ENCODE results near the gene RRP36. TPM values are rescaled to one million over a fixed set of nuclear protein-coding genes. Genes with fewer than 3 reads are reported as not detected.
A peak's percentile ranks its signal among the peaks of the same experiment; 100 is the strongest.

Gene RRP36
- total RNA-seq, 1 donor from 2014 or later: 109 TPM

DNA sequence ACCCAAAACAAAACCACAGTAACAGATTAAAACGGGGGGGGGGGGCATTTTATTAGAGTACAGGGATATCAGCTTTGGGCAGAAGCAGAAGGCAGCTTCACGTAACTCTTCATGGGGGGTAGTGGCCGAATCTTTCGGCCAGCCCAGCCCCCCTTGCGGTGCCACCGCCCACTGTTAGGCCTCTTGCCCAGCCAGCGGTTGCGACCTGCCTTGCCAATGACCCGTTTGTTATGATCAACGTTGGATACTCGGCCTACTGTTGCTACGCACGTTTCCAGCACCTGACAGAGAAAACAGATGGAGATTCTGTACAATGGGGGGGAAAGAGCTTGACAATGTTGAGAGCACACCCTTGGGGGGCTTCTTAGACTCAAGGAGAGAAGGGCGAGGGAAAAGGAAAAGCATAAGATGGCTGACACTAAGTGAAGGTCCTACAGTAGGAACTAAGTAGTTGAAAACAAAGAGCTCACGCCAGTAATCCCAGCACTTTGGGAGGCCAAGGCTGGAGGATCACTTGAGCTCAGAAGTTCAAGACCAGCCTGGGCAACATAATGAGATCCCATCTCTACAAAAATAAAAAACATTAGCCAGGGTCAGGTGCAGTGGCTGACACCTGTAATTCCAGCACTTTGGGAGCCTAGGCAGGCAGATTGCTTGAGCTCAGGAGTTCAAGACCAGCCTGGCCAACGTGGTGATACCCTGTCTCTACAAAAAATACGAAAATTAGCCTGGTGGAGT, 33.0 kb downstream of the RRP36 start:
- DNase-seq: no peak
- Mint-ChIP-seq H3K27ac (ENCODE audit: unreplicated experiment) (peak overlapping the region; percentile 77), H3K36me3 (ENCODE audit: unreplicated experiment) (peaks cover 9% of the 10 kb centered on the region), H3K9me3 (ENCODE audit: unreplicated experiment) (peaks cover 15% of the 10 kb centered on the region), H3K27me3 (ENCODE audit: unreplicated experiment) (peaks cover 8% of the 10 kb centered on the region), H3K4me1 (ENCODE audit: low read depth, unreplicated experiment) (peaks cover 20% of the 10 kb centered on the region), H3K4me3 (ENCODE audit: unreplicated experiment) (peak overlapping the region; percentile 100)
- TF ChIP-seq, protein P1, sequence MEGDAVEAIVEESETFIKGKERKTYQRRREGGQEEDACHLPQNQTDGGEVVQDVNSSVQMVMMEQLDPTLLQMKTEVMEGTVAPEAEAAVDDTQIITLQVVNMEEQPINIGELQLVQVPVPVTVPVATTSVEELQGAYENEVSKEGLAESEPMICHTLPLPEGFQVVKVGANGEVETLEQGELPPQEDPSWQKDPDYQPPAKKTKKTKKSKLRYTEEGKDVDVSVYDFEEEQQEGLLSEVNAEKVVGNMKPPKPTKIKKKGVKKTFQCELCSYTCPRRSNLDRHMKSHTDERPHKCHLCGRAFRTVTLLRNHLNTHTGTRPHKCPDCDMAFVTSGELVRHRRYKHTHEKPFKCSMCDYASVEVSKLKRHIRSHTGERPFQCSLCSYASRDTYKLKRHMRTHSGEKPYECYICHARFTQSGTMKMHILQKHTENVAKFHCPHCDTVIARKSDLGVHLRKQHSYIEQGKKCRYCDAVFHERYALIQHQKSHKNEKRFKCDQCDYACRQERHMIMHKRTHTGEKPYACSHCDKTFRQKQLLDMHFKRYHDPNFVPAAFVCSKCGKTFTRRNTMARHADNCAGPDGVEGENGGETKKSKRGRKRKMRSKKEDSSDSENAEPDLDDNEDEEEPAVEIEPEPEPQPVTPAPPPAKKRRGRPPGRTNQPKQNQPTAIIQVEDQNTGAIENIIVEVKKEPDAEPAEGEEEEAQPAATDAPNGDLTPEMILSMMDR (IDR thresholded peaks at IDR 0.05; ENCODE audit: partially characterized antibody, unreplicated experiment): no peak

DNA sequence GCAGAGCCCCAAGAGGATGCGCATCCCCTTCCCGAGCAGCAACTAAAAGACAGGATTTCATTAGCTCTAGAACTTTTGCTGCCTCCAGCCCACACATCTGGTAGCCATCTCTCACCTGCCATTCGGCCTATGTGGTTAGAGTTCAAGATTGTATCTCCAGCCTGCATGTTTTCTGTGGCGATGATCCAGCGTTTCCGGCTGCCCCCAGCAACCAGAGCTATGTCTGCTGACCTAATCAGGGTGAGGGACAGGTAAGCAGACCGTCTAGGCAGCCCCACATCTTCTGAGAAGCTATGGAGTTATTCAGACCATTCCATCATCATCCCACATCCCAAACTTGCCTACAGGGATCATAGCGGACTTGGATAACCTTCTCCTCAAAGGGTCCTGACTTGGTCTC, 34.5 kb downstream of the RRP36 start:
- Mint-ChIP-seq H3K4me1 (ENCODE audit: low read depth, unreplicated experiment) (peaks cover 23% of the 10 kb centered on the region), H3K4me3 (ENCODE audit: unreplicated experiment) (no peak overlapping the region)

DNA sequence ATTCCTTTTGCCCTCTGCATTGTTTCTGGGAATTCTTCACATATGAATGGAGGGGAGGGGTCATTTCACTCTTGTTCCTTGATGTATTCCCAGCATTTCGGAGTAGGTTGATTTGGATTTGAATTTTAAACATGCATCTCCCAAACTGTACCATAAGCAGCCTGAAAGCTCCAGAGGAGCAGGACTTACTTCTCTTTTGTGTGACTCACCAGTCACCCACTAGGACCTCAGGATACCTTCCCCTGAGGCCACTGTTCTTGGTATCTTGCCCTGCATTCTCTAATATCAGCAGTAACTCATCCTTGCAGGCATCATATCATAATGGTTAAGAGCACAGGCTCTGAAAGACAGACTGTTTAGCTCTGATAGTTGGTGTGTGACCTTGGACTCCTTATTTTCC, 37.1 kb downstream of the RRP36 start:
- H3K4me3 Mint-ChIP-seq (ENCODE audit: unreplicated experiment): peak overlapping the region; percentile 94
- peaks cover 9% of the 10 kb centered on the region for H3K4me1 Mint-ChIP-seq (ENCODE audit: low read depth, unreplicated experiment)
- no peaks in the 10 kb centered on the region for H3K27me3 Mint-ChIP-seq (ENCODE audit: unreplicated experiment)
- no peak for DNase-seq
- H3K36me3 Mint-ChIP-seq (ENCODE audit: unreplicated experiment): no peaks in the 10 kb centered on the region
- H3K27ac Mint-ChIP-seq (ENCODE audit: unreplicated experiment): peak overlapping the region; percentile 48
- TF ChIP-seq, protein P1 (IDR thresholded peaks at IDR 0.05; ENCODE audit: partially characterized antibody, unreplicated experiment): no peak
- H3K9me3 Mint-ChIP-seq (ENCODE audit: unreplicated experiment): peaks cover 15% of the 10 kb centered on the region

More for the DNA sequence above, 34.5 kb downstream of the RRP36 start:
- H3K9me3 Mint-ChIP-seq (ENCODE audit: unreplicated experiment): peaks cover 18% of the 10 kb centered on the region
- TF ChIP-seq, protein P1 (IDR thresholded peaks at IDR 0.05; ENCODE audit: partially characterized antibody, unreplicated experiment): no peak
- no peak overlapping the region for H3K27ac Mint-ChIP-seq (ENCODE audit: unreplicated experiment)
- H3K36me3 Mint-ChIP-seq (ENCODE audit: unreplicated experiment): peaks cover 5% of the 10 kb centered on the region
- no peak for DNase-seq
- H3K27me3 Mint-ChIP-seq (ENCODE audit: unreplicated experiment): peaks cover 6% of the 10 kb centered on the region

DNA sequence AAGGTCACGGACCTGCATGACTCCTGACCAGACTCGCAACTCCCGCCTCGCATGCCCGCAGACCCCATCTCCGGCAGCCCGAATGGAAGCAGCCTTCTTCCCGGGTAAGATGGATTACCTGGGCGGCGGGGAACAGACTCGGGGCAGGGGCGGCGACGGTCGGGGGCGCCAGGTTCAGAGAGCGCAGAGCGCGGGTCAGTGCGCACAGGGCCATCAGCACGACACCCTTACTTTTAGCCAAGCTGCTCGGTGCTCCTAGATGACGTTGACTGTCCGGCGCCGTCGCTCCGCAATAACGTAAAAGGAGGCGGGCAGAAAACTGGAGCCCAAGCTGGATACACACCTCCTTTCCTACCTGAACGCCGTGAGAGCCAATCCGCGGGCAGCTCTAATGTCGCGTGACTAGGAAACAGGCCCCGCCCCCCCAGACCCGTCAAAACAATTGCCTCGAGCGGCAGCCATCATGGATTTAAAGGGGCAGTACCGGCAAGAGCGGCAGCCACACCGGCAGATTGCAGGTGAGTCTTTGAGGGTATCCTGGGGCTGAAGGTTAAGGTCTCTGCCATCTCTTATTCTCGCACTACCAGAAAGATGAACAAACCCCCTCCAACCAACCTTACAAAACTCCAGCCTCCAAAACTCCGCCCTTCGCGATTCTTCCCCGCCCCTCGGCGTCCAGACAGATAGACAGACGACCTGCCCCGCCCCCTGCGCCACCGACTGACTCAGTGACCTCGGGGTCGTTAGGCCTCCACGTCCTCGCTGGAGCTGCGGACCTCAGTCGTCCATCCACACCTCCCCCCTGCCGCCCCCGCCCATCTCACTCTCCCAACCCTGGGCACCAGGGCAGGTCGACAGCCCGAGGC, 38.0 kb downstream of the RRP36 start, which contains the start of the genes KLC4 and MRPL2:
TSS of gene KLC4 (plus strand) at position 464 of the 866 bp plus-strand sequence. CDS start 1,705 bp downstream, outside the sequence.
TSS of gene MRPL2 (minus strand) at position 267 of the 866 bp plus-strand sequence. CDS start at position 214, 53 bp downstream.
- peaks cover 9% of the 10 kb centered on the region for H3K4me1 Mint-ChIP-seq (ENCODE audit: low read depth, unreplicated experiment)
- H3K4me3 Mint-ChIP-seq (ENCODE audit: unreplicated experiment): peak within 1 kb of the TSS; percentile 94
- no peaks in the 10 kb centered on the region for H3K36me3 Mint-ChIP-seq (ENCODE audit: unreplicated experiment)
- peak; percentile 96 for DNase-seq
- peak within 1 kb of the TSS; percentile 95 for H3K27ac Mint-ChIP-seq (ENCODE audit: unreplicated experiment)
- TF ChIP-seq, protein P1 (IDR thresholded peaks at IDR 0.05; ENCODE audit: partially characterized antibody, unreplicated experiment): no peak
- H3K27me3 Mint-ChIP-seq (ENCODE audit: unreplicated experiment): no peaks in the 10 kb centered on the region
- peaks cover 12% of the 10 kb centered on the region for H3K9me3 Mint-ChIP-seq (ENCODE audit: unreplicated experiment)

All from glutamatergic neuron (in vitro differentiated cells).